Measurements from ENCODE around the gene HMCN2.

DNA sequence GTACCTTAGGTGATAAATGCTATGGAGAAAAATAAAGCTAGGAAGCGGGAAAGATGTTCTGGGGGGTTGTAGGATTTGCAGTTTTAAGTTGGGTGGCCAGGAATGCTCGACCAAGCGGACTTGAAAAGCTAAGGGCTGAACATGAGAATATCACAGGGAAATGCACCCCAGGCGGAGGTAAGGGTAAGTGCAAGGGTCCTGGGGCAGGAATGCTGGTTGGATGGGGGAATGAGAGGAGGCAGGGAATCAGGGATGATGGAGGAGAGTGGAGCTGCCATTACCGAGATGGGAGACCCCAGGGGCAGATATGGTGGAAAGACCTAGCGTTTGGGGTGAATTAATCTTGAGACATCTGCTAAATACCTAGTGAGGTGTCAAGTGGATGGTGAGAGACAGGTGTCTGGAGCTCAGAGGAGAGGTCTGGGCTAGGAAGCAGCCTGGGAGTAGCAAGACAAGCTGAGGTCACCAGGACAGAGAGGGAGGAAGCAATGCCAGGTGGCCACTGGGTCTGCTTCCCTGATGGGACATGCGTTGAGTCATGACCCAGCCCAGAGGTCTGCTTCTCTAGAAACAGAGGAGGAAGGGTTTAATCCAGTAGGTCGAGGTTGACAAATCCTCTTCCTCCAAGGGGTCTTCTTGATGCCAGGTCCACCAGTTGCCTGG, 101.5 kb downstream of the HMCN2 start:
- TF ChIP-seq EZH2phosphoT487 (IDR thresholded peaks at IDR 0.05; ENCODE audit: low read length) (no peak), EZH2 (optimal IDR thresholded peaks at IDR 0.05; ENCODE audit: low read depth, low read length) (no peak)
- TF ChIP-seq, protein P1, sequence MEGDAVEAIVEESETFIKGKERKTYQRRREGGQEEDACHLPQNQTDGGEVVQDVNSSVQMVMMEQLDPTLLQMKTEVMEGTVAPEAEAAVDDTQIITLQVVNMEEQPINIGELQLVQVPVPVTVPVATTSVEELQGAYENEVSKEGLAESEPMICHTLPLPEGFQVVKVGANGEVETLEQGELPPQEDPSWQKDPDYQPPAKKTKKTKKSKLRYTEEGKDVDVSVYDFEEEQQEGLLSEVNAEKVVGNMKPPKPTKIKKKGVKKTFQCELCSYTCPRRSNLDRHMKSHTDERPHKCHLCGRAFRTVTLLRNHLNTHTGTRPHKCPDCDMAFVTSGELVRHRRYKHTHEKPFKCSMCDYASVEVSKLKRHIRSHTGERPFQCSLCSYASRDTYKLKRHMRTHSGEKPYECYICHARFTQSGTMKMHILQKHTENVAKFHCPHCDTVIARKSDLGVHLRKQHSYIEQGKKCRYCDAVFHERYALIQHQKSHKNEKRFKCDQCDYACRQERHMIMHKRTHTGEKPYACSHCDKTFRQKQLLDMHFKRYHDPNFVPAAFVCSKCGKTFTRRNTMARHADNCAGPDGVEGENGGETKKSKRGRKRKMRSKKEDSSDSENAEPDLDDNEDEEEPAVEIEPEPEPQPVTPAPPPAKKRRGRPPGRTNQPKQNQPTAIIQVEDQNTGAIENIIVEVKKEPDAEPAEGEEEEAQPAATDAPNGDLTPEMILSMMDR (IDR thresholded peaks at IDR 0.05; ENCODE audit: low read length): no peak
